Measurements from ENCODE around the gene CLMN. TPM values are rescaled to one million over a fixed set of nuclear protein-coding genes. Genes with fewer than 3 reads are reported as not detected.

The CLMN gene
- polyA plus RNA-seq, 3 donors, result 22.0 to 33.7 (median 23.2) TPM

GRCh38 chr14:95361373-95362137 is 41.8 kb upstream of the CLMN start:
- peaks cover 23 to 32% of the 10 kb centered on the region in 2 donors for H3K27me3 ChIP-seq (ENCODE audit: control insufficient read depth in 2 of 2, insufficient read depth in 2 of 2, low read length in 2 of 2)
- no peak overlapping the region for H3K4me2 ChIP-seq (replicated peaks; ENCODE audit: extremely low read depth, low read length, poor library complexity, severe bottlenecking)
- H3K27ac Mint-ChIP-seq, result no peak overlapping the region
- H3K4me1 Mint-ChIP-seq, result peaks cover 5% of the 10 kb centered on the region
- no peaks in the 10 kb centered on the region for H4K20me1 ChIP-seq (ENCODE audit: insufficient read depth, low read length)
- H3K79me2 ChIP-seq (ENCODE audit: insufficient read depth, low read length), result no peaks in the 10 kb centered on the region
- H3K9me3 Mint-ChIP-seq, result peaks cover 0 to 7% (median 0%) of the 10 kb centered on the region in 7 donors
- TF ChIP-seq CTCF (IDR thresholded peaks at IDR 0.05), result peak; percentile 92
- peaks cover 36 to 56% (median 40%) of the 10 kb centered on the region in 3 donors for H3K27me3 Mint-ChIP-seq (ENCODE audit: low read depth in 3 of 3)
- H3K9me3 ChIP-seq (replicated peaks in 1 of 2; ENCODE audit: control insufficient read depth in 1 of 2, insufficient read depth in 1 of 2, low read length in 2 of 2), result no peaks in the 10 kb centered on the region
- H3K4me3 ChIP-seq (replicated peaks in 1 of 3; ENCODE audit: low read depth in 2 of 3, low read length in 3 of 3), result no peak overlapping the region
- H3K36me3 Mint-ChIP-seq, result no peaks in the 10 kb centered on the region
- H3K36me3 ChIP-seq (replicated peaks in 1 of 2; ENCODE audit: control insufficient read depth in 1 of 2, insufficient read depth in 2 of 2, low read length in 2 of 2), result no peaks in the 10 kb centered on the region
- no peak overlapping the region for H3K9ac ChIP-seq (ENCODE audit: insufficient read depth, low read length, poor library complexity, severe bottlenecking)
- no peaks in the 10 kb centered on the region for H3K4me1 ChIP-seq (ENCODE audit: control insufficient read depth in 1 of 2, insufficient read depth in 2 of 2, low read length in 2 of 2)
- intact Hi-C loops (cut with micrococcal nuclease), result no loop called here
- DNase-seq, result peak; percentile 40 to 64 (median 46)
- 32% methylated on average over 12 of the region's 19 CpGs for WGBS (ENCODE audit: insufficient coverage)
- no peak overlapping the region for H3K27ac ChIP-seq (ENCODE audit: low read depth in 1 of 2, low read length in 2 of 2)
- peak overlapping the region; percentile 37 for H2AFZ ChIP-seq (ENCODE audit: insufficient read depth, low read depth, low read length, poor library complexity, severe bottlenecking)
- peak overlapping the region in 1 of 2 donors; percentile 77 for H3K4me3 Mint-ChIP-seq

GRCh38 chr14:95360828-95361227 is 41.1 kb upstream of the CLMN start:
- H4K20me1 ChIP-seq (ENCODE audit: insufficient read depth, low read length), result no peaks in the 10 kb centered on the region
- no peaks in the 10 kb centered on the region for H3K79me2 ChIP-seq (ENCODE audit: insufficient read depth, low read length)
- WGBS (ENCODE audit: insufficient coverage), result 90% methylated on average over 3 of the region's 9 CpGs
- Mint-ChIP-seq H3K27ac (no peak overlapping the region), H3K4me3 (peak overlapping the region in 1 of 2 donors; percentile 77), H3K4me1 (peaks cover 5% of the 10 kb centered on the region), H3K36me3 (no peaks in the 10 kb centered on the region), H3K9me3 (peaks cover 0 to 7% (median 0%) of the 10 kb centered on the region in 7 donors), H3K27me3 (ENCODE audit: low read depth in 3 of 3) (peaks cover 36 to 53% (median 40%) of the 10 kb centered on the region in 3 donors)
- no peak for DNase-seq
- no peak overlapping the region for H3K27ac ChIP-seq (ENCODE audit: low read depth in 1 of 2, low read length in 2 of 2)
- H3K4me1 ChIP-seq (ENCODE audit: control insufficient read depth in 1 of 2, insufficient read depth in 2 of 2, low read length in 2 of 2), result no peaks in the 10 kb centered on the region
- peaks cover 23 to 32% of the 10 kb centered on the region in 2 donors for H3K27me3 ChIP-seq (ENCODE audit: control insufficient read depth in 2 of 2, insufficient read depth in 2 of 2, low read length in 2 of 2)
- intact Hi-C loops (cut with micrococcal nuclease), result no loop called here
- H3K9me3 ChIP-seq (replicated peaks in 1 of 2; ENCODE audit: control insufficient read depth in 1 of 2, insufficient read depth in 1 of 2, low read length in 2 of 2), result no peaks in the 10 kb centered on the region
- H3K9ac ChIP-seq (ENCODE audit: insufficient read depth, low read length, poor library complexity, severe bottlenecking), result no peak overlapping the region
- no peak overlapping the region for H2AFZ ChIP-seq (ENCODE audit: insufficient read depth, low read depth, low read length, poor library complexity, severe bottlenecking)
- no peaks in the 10 kb centered on the region for H3K36me3 ChIP-seq (replicated peaks in 1 of 2; ENCODE audit: control insufficient read depth in 1 of 2, insufficient read depth in 2 of 2, low read length in 2 of 2)
- H3K4me2 ChIP-seq (replicated peaks; ENCODE audit: extremely low read depth, low read length, poor library complexity, severe bottlenecking), result no peak overlapping the region
- H3K4me3 ChIP-seq (replicated peaks in 1 of 3; ENCODE audit: low read depth in 2 of 3, low read length in 3 of 3), result no peak overlapping the region
- TF ChIP-seq CTCF (IDR thresholded peaks at IDR 0.05), result no peak
